H9 (cell line): Measurements from ENCODE around the gene TRIM10. TPM values are rescaled to one million over a fixed set of nuclear protein-coding genes. Genes with fewer than 3 reads are reported as not detected.

ENCODE experiments used
- DNase-seq: peaks from one replicate; pipeline ENCODE4 v3.0.0-alpha.2; 2017
- H2AFZ ChIP-seq: one replicate; pipeline ENCODE4 v1.6.1; 2013; ENCODE audit warnings: mild to moderate bottlenecking, low read length, control low read depth, moderate library complexity
- H2AK5ac ChIP-seq: 2 replicates; pipeline ENCODE4 v1.6.1; 2013; ENCODE audit warnings: low read length, control low read depth, mixed read lengths; ENCODE audit not compliant: insufficient read length
- H2BK120ac ChIP-seq: one replicate; pipeline ENCODE4 v1.6.1; 2013; ENCODE audit warnings: low read depth, mild to moderate bottlenecking, low read length, control low read depth, inconsistent platforms; ENCODE audit not compliant: poor library complexity, severe bottlenecking
- H2BK12ac ChIP-seq: 2 replicates; pipeline ENCODE4 v1.6.1; 2013; ENCODE audit warnings: low read length, control low read depth, mixed read lengths, low read depth; ENCODE audit not compliant: insufficient read length
- H2BK15ac ChIP-seq: 2 replicates; pipeline ENCODE4 v1.6.1; 2013; ENCODE audit warnings: low read depth, low read length, control low read depth
- H2BK20ac ChIP-seq: one replicate; pipeline ENCODE4 v1.6.1; 2013; ENCODE audit warnings: low read depth, mild to moderate bottlenecking, low read length, control low read depth, inconsistent platforms; ENCODE audit not compliant: poor library complexity, severe bottlenecking
- H2BK5ac ChIP-seq: 2 replicates; pipeline ENCODE4 v1.6.1; 2013; ENCODE audit warnings: low read length, control low read depth, mixed read lengths; ENCODE audit not compliant: insufficient read length
- H3K14ac ChIP-seq: 2 replicates; pipeline ENCODE4 v1.6.1; 2013; ENCODE audit warnings: low read length, control low read depth; ENCODE audit not compliant: insufficient read depth
- H3K18ac ChIP-seq: 2 replicates; pipeline ENCODE4 v1.6.1; 2013; ENCODE audit warnings: low read depth, mild to moderate bottlenecking, mixed read lengths, low read length, control low read depth; ENCODE audit not compliant: insufficient read length
- H3K23ac ChIP-seq: 2 replicates; pipeline ENCODE4 v1.6.1; 2013; ENCODE audit warnings: low read length, control low read depth, mixed read lengths, low read depth; ENCODE audit not compliant: insufficient read length
- H3K23me2 ChIP-seq: 2 replicates; pipeline ENCODE4 v1.6.1; 2013; ENCODE audit warnings: low read depth, mild to moderate bottlenecking, mixed read lengths, low read length, control low read depth; ENCODE audit not compliant: insufficient read length, poor library complexity, severe bottlenecking
- H3K27ac ChIP-seq: 2 replicates; pipeline ENCODE4 v1.5.1; 2013; ENCODE audit warnings: low read length, control low read depth, mixed read lengths, low read depth; ENCODE audit not compliant: insufficient read length
- H3K27me3 ChIP-seq: 2 replicates; pipeline ENCODE4 v1.6.1; 2013; ENCODE audit warnings: low read length, control low read depth, inconsistent platforms; ENCODE audit not compliant: insufficient read depth
- H3K4ac ChIP-seq: 2 replicates; pipeline ENCODE4 v1.6.1; 2013; ENCODE audit warnings: low read depth, mild to moderate bottlenecking, control low read depth, inconsistent platforms, low read length, moderate library complexity
- H3K4me1 ChIP-seq: 2 replicates; pipeline ENCODE4 v1.6.1; 2013; ENCODE audit warnings: low read length, control low read depth, inconsistent platforms; ENCODE audit not compliant: insufficient read depth
- H3K4me2 ChIP-seq: 2 replicates; pipeline ENCODE4 v1.6.1; 2013; ENCODE audit warnings: low read length, control low read depth, mixed read lengths; ENCODE audit not compliant: insufficient read length, insufficient read depth
- H3K56ac ChIP-seq: 2 replicates; pipeline ENCODE4 v1.6.1; 2013; ENCODE audit warnings: low read depth, mild to moderate bottlenecking, mixed read lengths, low read length, control low read depth; ENCODE audit not compliant: insufficient read length
- H3K79me1 ChIP-seq: 2 replicates; pipeline ENCODE4 v1.6.1; 2013; ENCODE audit warnings: low read depth, mild to moderate bottlenecking, moderate library complexity, low read length, control low read depth, inconsistent platforms; ENCODE audit not compliant: insufficient read depth, poor library complexity, severe bottlenecking
- H3K79me2 ChIP-seq: 2 replicates; pipeline ENCODE4 v1.6.1; 2013; ENCODE audit warnings: low read length, control low read depth, inconsistent platforms; ENCODE audit not compliant: insufficient read depth
- H3K9ac ChIP-seq: 2 replicates; pipeline ENCODE4 v1.6.1; 2013; ENCODE audit warnings: low read length, control low read depth, mixed read lengths; ENCODE audit not compliant: insufficient read length; ENCODE audit errors: extremely low read depth
- H3K9me3 ChIP-seq: one replicate; pipeline ENCODE4 v1.6.1; 2013; ENCODE audit warnings: low read depth, low read length, inconsistent platforms; ENCODE audit not compliant: control insufficient read depth
- H3T11ph ChIP-seq: one replicate; pipeline ENCODE4 v1.6.1; 2013; ENCODE audit warnings: mild to moderate bottlenecking, low read length, control low read depth, inconsistent platforms
- H4K20me1 ChIP-seq: one replicate; pipeline ENCODE4 v1.6.1; 2013; ENCODE audit not compliant: control insufficient read depth, insufficient read length, insufficient read depth
- H4K5ac ChIP-seq: 2 replicates; pipeline ENCODE4 v1.6.1; 2013; ENCODE audit warnings: low read depth, mild to moderate bottlenecking, mixed read lengths, low read length, control low read depth; ENCODE audit not compliant: insufficient read length
- H4K8ac ChIP-seq: replicated peaks from 2 replicates; pipeline ENCODE4 v1.6.1; 2013; ENCODE audit warnings: low read length, control low read depth, mixed read lengths, low read depth; ENCODE audit not compliant: insufficient read length
- H4K91ac ChIP-seq: 2 replicates; pipeline ENCODE4 v1.6.1; 2013; ENCODE audit warnings: low read depth, mild to moderate bottlenecking, moderate library complexity, mixed read lengths, low read length, control low read depth; ENCODE audit not compliant: insufficient read length
- H3K27ac Mint-ChIP-seq, 3 experiments: 2 replicates in 2 of 3; 3 replicates in 1 of 3; pipeline ENCODE4 v1.8.0; 2020 to 2021; ENCODE audit warnings: mixed read lengths in 3 of 3, mild to moderate bottlenecking in 1 of 3, moderate library complexity in 1 of 3
- H3K27me3 Mint-ChIP-seq: 2 replicates; pipeline ENCODE4 v1.8.0; 2021; ENCODE audit warnings: low read depth, mild to moderate bottlenecking, moderate library complexity, mixed read lengths
- H3K36me3 Mint-ChIP-seq, 3 experiments: 2 replicates in 2 of 3; 3 replicates in 1 of 3; pipeline ENCODE4 v1.8.0; 2020 to 2021; ENCODE audit warnings: low read depth in 3 of 3, mixed read lengths in 3 of 3; ENCODE audit not compliant: insufficient read depth in 1 of 3
- H3K4me1 Mint-ChIP-seq, 2 experiments: 2 replicates each; pipeline ENCODE4 v1.8.0; 2020; ENCODE audit warnings: mixed read lengths in 2 of 2
- H3K4me3 Mint-ChIP-seq, 2 experiments: 2 replicates in 1 of 2; 3 replicates in 1 of 2; pipeline ENCODE4 v1.8.0; 2020 to 2021; ENCODE audit warnings: mild to moderate bottlenecking in 2 of 2, mixed read lengths in 2 of 2, moderate library complexity in 1 of 2
- H3K9me3 Mint-ChIP-seq, 2 experiments: 2 replicates in 1 of 2; 3 replicates in 1 of 2; pipeline ENCODE4 v1.8.0; 2020; ENCODE audit warnings: mild to moderate bottlenecking in 2 of 2, mixed read lengths in 2 of 2, moderate library complexity in 1 of 2
- CTCF ChIP-seq: fragments of 200-600 bp; sonication (generic); conservative IDR thresholded peaks from 3 replicates; pipeline ENCODE4 v1.8.0; 2021; ENCODE audit warnings: antibody characterized with exemption, mild to moderate bottlenecking
- WGBS: extraction: QIAGEN DNeasy Blood & Tissue Kit; methylation state at CpG from one replicate; pipeline ENCODE4 v1.1.7; 2013; ENCODE audit warnings: missing lambda C conversion rate, low lambda C conversion rate, mixed read lengths; ENCODE audit not compliant: insufficient read length; ENCODE audit errors: extremely low coverage; 5-methylcytosine and 5-hydroxymethylcytosine counted together
- total RNA-seq: library from RNA; stranded (reverse); gene quantifications from 2 replicates; pipeline ENCODE4 v1.2.1, GENCODE V29; 2021

The TRIM10 gene
- total RNA-seq, 1 experiment from 2014 or later = 0.07 TPM

GRCh38 chr6:30147096-30147495 lies 13.9 kb downstream of the TRIM10 start:
- H3K4me1 Mint-ChIP-seq = peaks cover 8 to 9% of the 10 kb centered on the region in 2 experiments
- peaks cover 42% of the 10 kb centered on the region for H3K27me3 Mint-ChIP-seq
- H3K9me3 Mint-ChIP-seq = no peaks in the 10 kb centered on the region
- H3K9me3 ChIP-seq = no peaks in the 10 kb centered on the region
- no peak overlapping the region for H3K9ac ChIP-seq
- H3K27me3 ChIP-seq = no peaks in the 10 kb centered on the region
- H3K23ac ChIP-seq = no peak overlapping the region
- no peak overlapping the region for H3K56ac ChIP-seq
- H3K4me1 ChIP-seq = peaks cover 3% of the 10 kb centered on the region; the same call in 1 of the 2 replicates
- H3K18ac ChIP-seq = no peak overlapping the region
- no peak overlapping the region for H3T11ph ChIP-seq
- no peak overlapping the region for H3K4ac ChIP-seq
- no peak overlapping the region for H3K14ac ChIP-seq
- no peak overlapping the region for H3K4me2 ChIP-seq
- H2BK120ac ChIP-seq = no peak overlapping the region
- TF ChIP-seq CTCF = no peak
- no peak overlapping the region for H2AFZ ChIP-seq
- no peak overlapping the region for H4K5ac ChIP-seq
- H4K20me1 ChIP-seq = no peaks in the 10 kb centered on the region
- H4K8ac ChIP-seq = no peak overlapping the region
- H2BK15ac ChIP-seq = no peak overlapping the region
- H2BK12ac ChIP-seq = no peak overlapping the region
- H2BK5ac ChIP-seq = no peak overlapping the region
- no peak overlapping the region for H3K27ac ChIP-seq
- H3K36me3 Mint-ChIP-seq = no peaks in the 10 kb centered on the region
- no peak overlapping the region for H2BK20ac ChIP-seq
- H3K79me2 ChIP-seq = no peaks in the 10 kb centered on the region
- no peaks in the 10 kb centered on the region for H3K79me1 ChIP-seq
- H3K23me2 ChIP-seq = no peaks in the 10 kb centered on the region
- no CpG with 5 or more reads among the region's 3 CpGs for whole genome bisulfite sequencing
- no peak overlapping the region for H3K4me3 Mint-ChIP-seq
- H4K91ac ChIP-seq = no peak overlapping the region
- no peak for DNase-seq
- H2AK5ac ChIP-seq = no peak overlapping the region
- no peak overlapping the region for H3K27ac Mint-ChIP-seq
